ENCODE data around the gene WASF3. TPM values are rescaled to one million over a fixed set of nuclear protein-coding genes. Genes with fewer than 3 reads are reported as not detected.

The WASF3 gene
- total RNA-seq (2022; extraction: Qiagen RNA extraction), result 0.08 to 0.20 TPM (median 0.11 TPM) in 5 replicates

GRCh38 chr13:26557393-26558073 is at the start of gene WASF3:
TSS of gene WASF3 (plus strand) at chr13:26557683. CDS start at chr13:26642271, 84,588 bp downstream.

Other genes with a start within 250 kb of the WASF3 start
- gene GPR12, start 203.1 kb downstream of the WASF3 start, total RNA-seq (2022; extraction: Qiagen RNA extraction), result not detected in 5 replicates